Stimulated activated CD4-positive, alpha-beta T cell treated with anti-CD3 and anti-CD28 coated beads, TNF-alpha, amount 100 ng/mL, for 24 hours (primary cell): Measurements from ENCODE around the gene KLLN.
"Not testable (repeated sequence)": the region's sequence is repeated elsewhere in the genome, so short reads cannot be mapped to it uniquely, and the experiment has no call there.

Experiments used
- DNase-seq, 3 experiments: peaks; one replicate each; pipeline ENCODE4 v3.0.0-alpha.2; 2020; ENCODE audit warnings: low read depth in 3 of 3

The KLLN gene

GRCh38 chr10:87842776-87843497 is 20.4 kb downstream of the KLLN start:
- no peak for DNase-seq

GRCh38 chr10:87842220-87842641 is 21.1 kb downstream of the KLLN start:
- no peak for DNase-seq

GRCh38 chr10:87841186-87841585 is 22.1 kb downstream of the KLLN start:
- DNase-seq, result no peak

GRCh38 chr10:87838650-87839049 is 24.7 kb downstream of the KLLN start:
- DNase-seq, result no peak

GRCh38 chr10:87837445-87837844 is 25.9 kb downstream of the KLLN start:
- no peak for DNase-seq

- DNase-seq, result no peak
Observed at GRCh38 chr10:87836098-87836497, 27.2 kb downstream of the KLLN start.

- DNase-seq, result no peak
Observed at GRCh38 chr10:87829986-87830729, 33.2 kb downstream of the KLLN start.

GRCh38 chr10:87829051-87829450 is 34.3 kb downstream of the KLLN start:
- not testable (repeated sequence) for DNase-seq

- no peak for DNase-seq
Observed at GRCh38 chr10:87827681-87828080, 35.7 kb downstream of the KLLN start.

GRCh38 chr10:87826653-87827052 is 36.7 kb downstream of the KLLN start:
- DNase-seq, result no peak

- DNase-seq, result no peak
Observed at GRCh38 chr10:87819289-87819585, 44.1 kb downstream of the KLLN start.

GRCh38 chr10:87818505-87819288 is 44.6 kb downstream of the KLLN start:
- DNase-seq, result peak; percentile 30 to 62 (median 50)

- DNase-seq, result peak; percentile 74 to 84 (median 76)
Observed at GRCh38 chr10:87817609-87818504, 45.5 kb downstream of the KLLN start, which contains the start of gene ATAD1. TSS of gene ATAD1 (minus strand) at chr10:87818226. CDS start at chr10:87814599, 3,627 bp downstream.

GRCh38 chr10:87816898-87817608 is 46.3 kb downstream of the KLLN start:
- DNase-seq, result no peak

- no peak for DNase-seq
Observed at GRCh38 chr10:87816163-87816897, 47.0 kb downstream of the KLLN start.
